Globus pallidus (tissue), 1 donor: ENCODE data around the gene LIPM.

Source experiments
- DNase-seq: peaks from one replicate; pipeline ENCODE4 v3.0.0-alpha.2; 2015; ENCODE audit warnings: low spot score

Gene LIPM

GRCh38 chr10:88838766-88839350 is 36.3 kb downstream of the LIPM start:
- no peak for DNase-seq

DNA sequence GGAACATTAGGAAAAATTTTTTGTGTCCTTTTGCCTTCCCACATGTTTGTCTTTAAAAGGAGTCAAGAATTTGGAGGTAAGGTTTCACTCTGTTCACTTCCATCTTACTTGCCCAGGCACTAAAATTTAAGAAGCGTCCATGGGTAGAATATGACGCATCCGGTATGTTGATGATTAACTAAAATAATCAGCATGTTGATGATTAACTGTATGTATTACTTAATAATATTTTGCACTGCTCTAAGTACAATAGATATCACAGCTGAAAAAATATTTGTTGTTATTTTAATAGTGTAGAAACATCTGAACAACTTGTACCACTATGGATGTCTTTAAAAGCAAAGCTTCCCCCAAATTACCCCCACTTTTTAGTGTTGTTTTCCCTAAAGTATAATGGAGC is 37.6 kb downstream of the LIPM start:
- DNase-seq = no peak

- no peak for DNase-seq
These were observed 38.4 kb downstream of the LIPM start for GRCh38 chr10:88840881-88841280.

DNA sequence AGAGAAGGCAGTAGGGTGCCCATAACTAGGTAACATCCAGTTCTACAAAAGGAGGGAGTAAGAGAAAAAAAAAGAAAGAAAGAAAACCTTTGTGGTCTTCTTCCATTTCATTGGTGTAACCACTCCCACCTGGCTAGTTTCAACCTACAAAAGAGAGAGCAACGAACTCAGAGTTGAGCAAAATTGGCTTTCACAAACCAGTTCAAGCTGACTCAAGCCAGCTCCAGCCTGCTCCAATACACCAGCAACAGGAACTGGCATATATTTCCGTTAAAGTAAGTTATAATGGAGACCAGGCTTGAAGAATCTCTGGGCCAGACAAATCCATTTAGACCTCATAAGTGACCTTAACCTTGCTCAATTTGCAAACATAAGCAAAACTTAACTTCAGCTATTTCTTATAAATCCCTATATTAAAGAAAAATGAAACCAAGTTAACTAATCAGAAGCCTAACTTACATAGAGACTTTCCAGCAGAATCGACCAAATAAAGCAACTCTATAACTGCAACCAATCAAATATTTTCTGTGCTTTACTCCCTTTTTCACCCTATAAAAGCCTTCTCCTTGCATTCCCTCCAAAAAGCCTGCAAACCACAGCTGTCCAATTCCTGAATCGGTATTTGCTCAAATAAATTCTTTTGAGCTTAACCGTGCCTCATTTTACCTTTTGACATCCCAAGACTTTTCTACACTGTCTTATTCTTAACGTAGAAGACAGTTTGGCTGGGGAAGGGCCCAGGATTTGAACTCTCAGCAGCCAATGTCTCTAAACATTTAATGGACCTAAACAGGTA is 39.0 kb downstream of the LIPM start:
- no peak for DNase-seq

DNA sequence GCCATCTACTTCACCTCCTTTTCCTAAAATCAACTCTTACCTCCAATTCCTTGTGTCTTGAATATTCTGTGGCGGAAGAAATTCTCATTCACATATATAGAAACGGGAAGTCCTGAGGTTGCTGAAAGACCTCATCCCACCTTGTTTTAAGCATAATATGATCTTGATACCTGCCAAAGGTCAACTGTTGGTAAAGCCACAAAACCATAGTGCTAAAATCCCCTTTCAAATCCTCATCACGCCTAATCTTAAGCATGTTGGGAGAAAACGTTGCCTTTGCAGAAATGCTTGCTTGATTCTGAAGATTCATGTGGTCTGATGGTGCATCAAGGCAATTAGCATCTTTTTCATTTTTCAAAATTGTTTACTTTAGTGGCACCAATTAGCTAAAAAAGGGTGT is 40.6 kb downstream of the LIPM start:
- no peak for DNase-seq

- no peak for DNase-seq
These were observed 46.0 kb downstream of the LIPM start for GRCh38 chr10:88848499-88848898.

GRCh38 chr10:88849234-88849633 is 46.7 kb downstream of the LIPM start:
- DNase-seq = no peak

GRCh38 chr10:88850712-88851111 is 48.2 kb downstream of the LIPM start:
- DNase-seq = no peak

- no peak for DNase-seq
These were observed 49.2 kb downstream of the LIPM start, which contains the start of gene ANKRD22 for GRCh38 chr10:88851706-88852105. TSS of gene ANKRD22 (minus strand) at chr10:88851844. CDS start at chr10:88851607, 237 bp downstream.

DNA sequence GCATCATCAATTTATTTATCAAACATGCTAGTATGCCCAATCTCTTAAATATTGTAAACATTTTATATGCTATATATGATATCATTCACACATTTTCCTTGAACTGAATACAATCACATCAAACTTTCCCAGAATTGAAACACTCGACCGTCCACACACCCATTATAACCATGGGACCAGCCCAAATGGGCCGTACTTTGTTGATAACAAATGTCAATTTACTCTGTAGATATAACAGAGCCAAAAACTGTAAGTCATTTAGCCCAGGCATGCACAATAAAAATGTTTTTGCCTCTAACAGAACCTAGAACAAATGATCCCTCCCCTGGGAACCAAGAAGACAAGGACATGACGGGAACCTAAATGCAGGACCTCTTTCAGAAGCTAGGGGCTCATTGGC is 49.8 kb downstream of the LIPM start:
- DNase-seq = no peak

- DNase-seq = peak; percentile 24
These were observed 50.8 kb downstream of the LIPM start for GRCh38 chr10:88853155-88853881.

GRCh38 chr10:88854684-88855083 is 52.2 kb downstream of the LIPM start:
- DNase-seq = no peak

- no peak for DNase-seq
These were observed 55.3 kb downstream of the LIPM start for GRCh38 chr10:88857831-88858230.

DNA sequence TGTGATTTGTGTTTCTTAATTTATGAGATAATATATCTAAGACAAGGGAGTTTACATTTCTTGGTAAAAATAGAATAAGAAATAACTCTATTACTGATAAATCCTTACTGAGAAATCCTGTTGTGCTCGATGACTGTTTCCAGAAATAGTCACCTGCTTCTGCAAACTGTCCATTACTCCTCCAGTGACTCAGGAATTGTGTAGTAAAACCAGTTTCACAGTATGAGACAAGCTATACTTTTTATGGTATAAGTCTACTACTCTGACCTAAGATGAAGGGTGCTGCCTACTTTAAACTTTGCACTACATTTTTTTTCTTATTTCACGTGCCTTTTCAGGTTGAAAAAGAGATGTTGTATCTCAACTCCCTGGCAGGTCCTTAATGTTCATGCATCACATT is 56.0 kb downstream of the LIPM start:
- DNase-seq = no peak

DNA sequence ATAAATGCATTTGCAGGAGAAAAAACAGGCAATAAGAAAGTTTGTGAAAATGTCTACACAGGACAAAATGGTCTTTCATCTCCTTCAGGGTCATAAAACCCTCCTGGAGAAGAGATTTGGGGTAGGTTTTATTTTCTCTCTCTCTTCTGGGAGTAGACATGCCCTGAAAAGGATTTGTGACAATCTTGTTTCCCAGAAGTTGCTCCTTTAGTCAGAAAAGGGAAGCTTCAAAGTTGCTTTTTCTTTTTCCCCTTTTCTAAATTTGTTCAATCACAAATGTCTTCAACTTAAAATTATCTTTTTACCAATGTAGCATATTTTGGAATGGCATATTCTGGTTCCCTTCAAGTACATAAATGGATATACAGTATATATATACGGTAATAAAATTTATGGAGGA is 58.5 kb downstream of the LIPM start:
- no peak for DNase-seq

GRCh38 chr10:88865281-88865876 is 62.8 kb downstream of the LIPM start:
- DNase-seq = no peak

DNA sequence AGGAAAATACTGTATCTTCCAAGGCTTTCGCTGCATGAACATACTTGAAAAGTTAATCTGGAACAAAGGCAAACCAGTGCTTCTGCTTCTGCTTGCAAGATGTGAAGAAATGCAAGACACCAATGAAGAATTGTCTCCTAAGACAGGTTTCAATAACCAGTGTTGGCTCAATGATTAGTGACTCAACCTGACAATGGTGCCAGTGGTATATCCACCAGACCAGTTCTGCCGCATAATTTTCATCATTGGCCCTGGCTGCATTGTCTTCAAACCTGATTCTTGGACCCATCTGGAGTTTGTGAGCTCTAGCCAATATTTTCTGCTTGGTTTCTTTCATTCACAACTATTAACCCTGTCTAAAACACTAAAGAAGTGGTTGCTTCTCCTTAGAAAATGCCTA is 63.9 kb downstream of the LIPM start:
- DNase-seq = no peak

GRCh38 chr10:88870089-88870488 is 67.6 kb downstream of the LIPM start:
- no peak for DNase-seq
